Heart right ventricle (tissue), 16 donors: ENCODE results near the gene EEFSEC. TPM values are rescaled to one million over a fixed set of nuclear protein-coding genes. Genes with fewer than 3 reads are reported as not detected.

Experiments
- ATAC-seq, 8 donors: fragments of 200-7000 bp; cut with Tn5 transposase; one replicate each; pipeline ENCODE4 v1.9.1; 2020; ENCODE audit warnings: mild to moderate bottlenecking in 8 of 8, moderate library complexity in 8 of 8, moderate number of reproducible peaks in 1 of 8
- DNase-seq, 2 donors: peaks; one replicate each; pipeline ENCODE4 v3.0.0-alpha.2; 2020
- H3K27ac ChIP-seq, 10 donors: fragments of 200-600 bp; sonication (generic) in 2 of 10; one replicate each; pipeline versions ENCODE4 v1.5.0 to v1.8.0; 2020 to 2022; ENCODE audit warnings: mild to moderate bottlenecking in 3 of 10
- H3K27me3 ChIP-seq, 7 donors: fragments of 200-600 bp; one replicate each; pipeline ENCODE4 v1.8.0; 2021 to 2022; ENCODE audit warnings: mild to moderate bottlenecking in 2 of 7
- H3K36me3 ChIP-seq, 9 donors: fragments of 200-600 bp; sonication (generic) in 1 of 9; one replicate each; pipeline versions ENCODE4 v1.5.0 to v1.8.0; 2020 to 2022; ENCODE audit warnings: mild to moderate bottlenecking in 2 of 9
- H3K4me1 ChIP-seq, 9 donors: fragments of 200-600 bp; sonication (generic) in 1 of 9; one replicate each; pipeline versions ENCODE4 v1.5.0 to v1.8.0; 2020 to 2022; ENCODE audit warnings: mild to moderate bottlenecking in 4 of 9
- H3K4me3 ChIP-seq, 10 donors: fragments of 200-600 bp; sonication (generic) in 2 of 10; one replicate each; pipeline versions ENCODE4 v1.5.0 to v1.8.0; 2020 to 2022; ENCODE audit warnings: mild to moderate bottlenecking in 7 of 10, moderate library complexity in 2 of 10
- H3K9me3 ChIP-seq, 11 donors: fragments of 200-600 bp in 10 of 11; sonication (generic) in 2 of 11; one replicate each; pipeline versions ENCODE4 v1.5.0 to v1.8.0; 2013 to 2022; ENCODE audit warnings: mild to moderate bottlenecking in 2 of 11, control low read depth in 1 of 11, moderate library complexity in 1 of 11
- CTCF ChIP-seq, 9 donors: fragments of 200-600 bp; sonication (generic) in 2 of 9; IDR thresholded peaks; one replicate each; pipeline versions ENCODE4 v1.5.0 to v1.8.0; 2021 to 2022; ENCODE audit warnings: antibody characterized with exemption in 9 of 9, mild to moderate bottlenecking in 5 of 9, moderate library complexity in 1 of 9
- WGBS, 2 donors: extraction: QIAGEN DNeasy Blood & Tissue Kit; methylation state at CpG; one replicate each; pipeline ENCODE4 v1.1.7; 2013; ENCODE audit warnings: inconsistent platforms in 1 of 2; 5-methylcytosine and 5-hydroxymethylcytosine counted together
- intact Hi-C, 10 donors: fragments of 100-400 bp; cut with DNase I; formaldehyde crosslinking; loops; one replicate each; pipeline versions ENCODE4 v1.11.1 to v1.14.2; 2022
- polyA plus RNA-seq, 2 donors: library from polyadenylated mRNA; stranded (reverse); fragments of 200-250 nt; gene quantifications; one replicate each; pipeline ENCODE4 v1.2.3, GENCODE V29; 2013
- total RNA-seq, 10 donors: library from RNA; stranded (reverse); fragmentation: NEBNext Ultra II Directional in 3 of 10; extraction: Animal tissue kit (Norgen Biotek cat#: 25700) in 3 of 10; gene quantifications; one replicate each; pipeline versions ENCODE4 v1.2.1 to v1.2.4, GENCODE V29; 2021 to 2023
- donor health status: Arrhythmogenic right ventricular cardiomyopathy.
- donor health status: ischemic (EF 13 %, LVEDD 7.1; RV severe dilation, severe dysfunction).
- donor health status: healthy with polysubstance abuse.
- donor health status: DM: no; HTN: yes; CAD: no.
- donor health status: DM: no; HTN: no; CAD: no.
- donor health status: ischemic (EF 25% LVEDD 6.9; RV normal size, moderate dysfunction).
- donor health status: ischemic (EF 25% LVEDD 5.7; RV mildly dilated, moderate dysfunction).
- donor health status: healthy.
- donor health status: DM: yes; HTN: yes; CAD: no.
- donor health status: Ischemic cardiomyopathy.
- donor health status: ischemic (EF 35%, LVEDD 5.7; RV mildly dilated, moderate dysfunction).
- donor health status: nonischemic (EF 11% LVEDD 7.7; RV severe dilation, severe dysfunction).
- donor health status: DM: yes; HTN: yes; CAD: no.
- donor health status: PGD.
- donor health status: ischemic (EF 29% LVEDD 5.4; RV normal size, mild dysfunction).
- donor health status: nonischemic (EF 23%, LVEDD 6.1; RV moderate dilation, normal function).

EEFSEC gene
- total and polyA plus RNA-seq, 12 donors, result 16.5 to 29.5 (median 25.0) TPM

- DNase-seq, result no peak
- Histone ChIP-seq H3K4me3 (no peak overlapping the region), H3K4me1 (peaks cover 0 to 40% (median 22%) of the 10 kb centered on the region in 9 donors), H3K27me3 (no peaks in the 10 kb centered on the region), H3K27ac (no peak overlapping the region), H3K9me3 (no peaks in the 10 kb centered on the region), H3K36me3 (no peaks in the 10 kb centered on the region)
- 99 to 100% methylated on average over 3 of the region's 3 CpGs for WGBS, 2 donors
- ATAC-seq, result no peak
- TF ChIP-seq CTCF (IDR thresholded peaks at IDR 0.05), result no peak
- intact Hi-C loops, result no loop called here
Observed at GRCh38 chr3:128239304-128239703, 86.0 kb downstream of the EEFSEC start.

- 90 to 97% methylated on average over 1 of the region's 1 CpG for WGBS, 2 donors
- Histone ChIP-seq H3K36me3 (no peaks in the 10 kb centered on the region), H3K4me1 (peaks cover 0 to 37% (median 22%) of the 10 kb centered on the region in 9 donors), H3K9me3 (no peaks in the 10 kb centered on the region), H3K27me3 (no peaks in the 10 kb centered on the region), H3K27ac (no peak overlapping the region), H3K4me3 (no peak overlapping the region)
- ATAC-seq (no peak), DNase-seq (no peak)
- intact Hi-C loops, result no loop called here
- TF ChIP-seq CTCF (IDR thresholded peaks at IDR 0.05), result no peak
Observed at GRCh38 chr3:128240232-128240631, 87.0 kb downstream of the EEFSEC start.

- WGBS, 2 donors, result 97 to 98% methylated on average over 5 of the region's 5 CpGs
- peaks cover 0 to 28% (median 14%) of the 10 kb centered on the region in 9 donors for H3K4me1 ChIP-seq
- H3K9me3 ChIP-seq, result no peaks in the 10 kb centered on the region
- H3K27me3 ChIP-seq, result no peaks in the 10 kb centered on the region
- DNase-seq, result no peak
- no peak for ATAC-seq
- no peak for TF ChIP-seq CTCF (IDR thresholded peaks at IDR 0.05)
- H3K36me3 ChIP-seq, result peaks cover 0 to 5% (median 0%) of the 10 kb centered on the region in 9 donors
- no peak overlapping the region for H3K27ac ChIP-seq
- intact Hi-C loops, result no loop called here
- H3K4me3 ChIP-seq, result no peak overlapping the region
Observed at GRCh38 chr3:128241741-128242140, 88.5 kb downstream of the EEFSEC start.

GRCh38 chr3:128242818-128243601 lies 89.7 kb downstream of the EEFSEC start:
- 75 to 77% methylated on average over 13 of the region's 13 CpGs for WGBS, 2 donors

More at GRCh38 chr3:128242818-128243601, 89.7 kb downstream of the EEFSEC start:
- ATAC-seq (peak in 2 of 8 donors; percentile 16 to 50), DNase-seq (no peak)
- Histone ChIP-seq H3K4me1 (peaks cover 0 to 16% (median 1%) of the 10 kb centered on the region in 9 donors), H3K9me3 (no peaks in the 10 kb centered on the region), H3K27ac (peak overlapping the region in 2 of 10 donors; percentile 26 to 49), H3K27me3 (no peaks in the 10 kb centered on the region), H3K36me3 (peaks cover 0 to 17% (median 6%) of the 10 kb centered on the region in 9 donors), H3K4me3 (no peak overlapping the region)
- intact Hi-C loops, result no loop called here
- no peak for TF ChIP-seq CTCF (IDR thresholded peaks at IDR 0.05)
